ENCODE data around the gene ITGA11.
A peak's percentile ranks its signal among the peaks of the same experiment; 100 is the strongest.
"Not testable (repeated sequence)": the region's sequence is repeated elsewhere in the genome, so short reads cannot be mapped to it uniquely, and the experiment has no call there.

Gene ITGA11

DNA sequence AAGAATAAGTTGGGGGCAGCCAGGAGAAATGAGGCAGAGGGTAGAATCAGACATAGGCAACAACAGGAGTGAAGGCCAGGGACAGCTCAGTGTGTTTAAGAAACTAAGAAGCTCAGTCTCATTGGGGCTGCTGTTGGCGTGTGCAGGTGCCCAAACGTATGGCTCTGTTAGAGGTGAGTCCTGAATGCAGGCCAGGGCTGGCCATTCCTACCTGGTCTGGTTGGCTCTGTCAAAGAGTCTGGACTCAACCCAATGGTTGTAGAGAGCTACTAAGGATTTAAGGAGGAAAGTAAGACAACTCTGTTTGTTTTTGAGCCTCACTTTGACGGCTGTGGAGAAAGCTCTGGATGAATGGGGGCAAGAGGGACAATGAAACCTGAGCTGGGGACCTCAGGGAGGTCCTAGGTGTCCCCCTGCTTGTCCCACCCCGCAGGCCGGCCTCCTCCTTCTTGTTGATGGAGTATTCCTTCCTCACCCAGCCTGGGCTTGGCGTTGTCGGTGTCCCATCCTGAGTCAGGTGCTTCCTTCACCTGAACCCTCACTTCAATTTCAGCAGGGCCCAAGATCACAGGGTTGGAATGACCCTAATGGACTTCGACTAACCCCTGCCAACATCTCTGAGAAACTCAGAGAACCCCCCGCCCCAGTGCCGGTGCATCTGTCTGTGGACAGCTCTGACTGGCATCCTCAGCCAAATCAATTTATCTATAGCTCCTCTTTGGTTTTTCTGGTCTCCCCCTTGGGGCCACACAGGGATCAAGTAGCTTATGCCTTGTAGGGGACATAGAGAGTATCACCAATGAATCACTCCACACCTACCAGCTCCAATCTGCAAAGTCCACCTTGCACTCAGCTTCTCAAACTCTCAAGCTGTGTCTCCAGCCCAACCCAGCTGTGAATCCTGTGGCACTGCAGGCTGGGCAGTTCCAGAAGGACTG lies 8.3 kb downstream of the ITGA11 start:
- DNase-seq: no peak

- DNase-seq: not testable (repeated sequence)
Measured at GRCh38 chr15:68422403-68423145, 9.4 kb downstream of the ITGA11 start.

GRCh38 chr15:68421798-68422402 lies 10.1 kb downstream of the ITGA11 start:
- peak; percentile 81 for DNase-seq

DNA sequence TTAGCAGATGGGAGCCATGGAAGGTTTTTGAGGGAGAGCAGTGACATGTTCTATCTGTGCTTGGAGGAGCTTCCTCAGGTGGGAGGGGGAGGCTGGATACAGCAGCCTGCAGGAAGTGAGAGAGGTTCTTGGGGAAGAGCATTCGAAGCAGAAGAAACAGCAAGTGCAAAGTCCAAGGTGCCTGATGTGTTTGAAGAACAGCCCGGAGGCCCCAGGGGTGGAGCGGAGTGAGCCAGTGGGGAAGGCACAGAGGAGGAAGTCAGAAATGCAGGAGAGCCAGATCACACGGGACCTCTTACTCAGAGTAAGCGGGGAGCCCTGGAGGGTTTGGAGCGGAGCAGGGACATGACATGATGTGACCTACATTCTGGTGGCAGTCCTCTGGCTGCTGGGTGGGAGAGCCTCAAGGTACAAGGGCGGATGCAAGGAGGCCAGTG lies 10.8 kb downstream of the ITGA11 start:
- no peak for DNase-seq

DNA sequence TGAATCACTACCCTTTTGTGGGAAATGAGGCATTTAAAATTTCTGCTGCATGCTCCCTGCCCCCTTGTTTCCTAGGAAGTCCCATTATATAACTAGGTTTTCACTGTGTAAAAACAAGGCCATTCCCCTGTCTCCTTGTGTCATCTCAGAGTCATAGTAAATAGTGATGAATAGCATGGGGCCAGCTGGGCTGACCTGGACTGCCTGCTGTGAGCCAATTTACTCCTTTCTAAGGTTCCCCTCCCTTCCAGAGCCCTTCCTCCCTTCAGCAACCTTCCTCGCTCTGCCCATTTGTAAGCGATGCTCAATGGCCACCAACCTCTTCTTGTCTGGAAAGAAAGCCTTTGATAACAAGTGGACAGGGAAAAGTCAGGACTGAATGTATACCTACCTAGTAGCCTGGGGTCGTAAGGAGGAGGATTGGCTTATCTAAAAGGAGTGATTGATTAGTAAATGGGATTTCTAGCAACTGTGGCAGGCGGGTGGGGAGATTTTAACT lies 11.7 kb downstream of the ITGA11 start:
- peak; percentile 52 for DNase-seq

DNA sequence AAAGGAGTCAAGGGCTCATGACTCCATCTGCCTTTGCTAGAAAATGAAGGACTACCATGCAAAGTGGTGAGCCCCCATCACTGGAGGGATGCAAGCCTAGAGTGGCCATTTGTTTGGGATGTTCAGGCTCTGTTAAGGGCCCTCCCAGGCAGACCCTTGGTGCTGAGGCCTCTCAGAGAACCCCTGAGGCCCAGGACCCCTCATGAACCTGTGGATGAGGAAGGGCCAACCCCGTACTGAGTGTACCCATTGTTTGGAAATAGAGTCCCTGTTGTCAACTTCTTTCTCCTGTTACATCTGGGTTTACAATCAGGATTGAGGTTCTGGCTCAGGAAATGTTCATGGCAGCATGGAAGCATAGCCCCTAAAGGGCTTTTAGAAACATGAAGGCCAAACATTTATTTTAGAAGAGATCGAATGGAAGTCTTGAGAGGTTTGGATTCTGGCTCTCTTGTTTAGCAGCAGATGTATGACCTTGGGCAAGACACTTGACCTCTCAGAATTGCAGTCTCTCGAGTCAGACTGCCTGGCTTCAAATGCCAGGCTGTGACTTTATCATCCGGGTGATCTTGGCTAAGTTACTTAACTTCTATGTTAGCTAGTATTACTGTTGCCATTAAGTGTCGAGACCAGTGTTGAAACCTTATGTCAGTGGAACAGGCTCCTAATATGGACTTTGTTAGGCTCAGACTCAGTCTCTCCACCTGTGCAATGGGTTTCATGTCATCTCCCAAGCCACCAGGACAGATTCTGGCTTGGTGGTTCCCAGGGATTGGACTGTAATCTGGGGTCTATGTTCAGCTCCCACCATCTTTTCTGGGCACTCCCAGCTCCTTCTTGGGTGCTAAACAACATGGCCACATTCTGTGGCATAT lies 12.4 kb downstream of the ITGA11 start:
- DNase-seq: no peak

DNA sequence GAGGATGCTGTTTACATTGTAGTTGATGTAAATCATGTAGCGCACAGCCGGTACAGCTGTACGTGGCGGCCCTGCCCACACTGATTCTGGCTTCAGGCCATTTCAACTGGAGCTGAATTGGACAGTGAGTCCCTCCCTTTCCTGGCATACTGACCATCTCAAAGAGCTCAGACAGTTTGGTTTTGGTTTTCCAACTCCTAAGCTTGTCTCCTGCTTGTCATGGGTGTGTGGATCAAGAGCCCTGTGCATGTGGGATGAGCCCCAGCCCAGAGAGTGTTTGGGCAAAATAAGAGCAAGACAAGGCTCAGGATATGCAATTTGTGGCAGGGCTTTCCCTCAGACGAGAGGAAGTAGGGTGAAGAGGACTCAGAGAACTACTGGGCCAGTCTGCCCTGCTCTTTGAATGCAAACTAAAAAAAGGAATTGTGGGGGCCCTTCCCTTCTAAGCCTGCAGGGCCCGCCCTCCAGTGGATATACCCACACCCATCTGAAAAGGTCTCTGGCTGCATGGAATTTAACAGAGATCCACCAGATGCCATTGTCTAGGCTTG lies 13.3 kb downstream of the ITGA11 start:
- no peak for DNase-seq

DNA sequence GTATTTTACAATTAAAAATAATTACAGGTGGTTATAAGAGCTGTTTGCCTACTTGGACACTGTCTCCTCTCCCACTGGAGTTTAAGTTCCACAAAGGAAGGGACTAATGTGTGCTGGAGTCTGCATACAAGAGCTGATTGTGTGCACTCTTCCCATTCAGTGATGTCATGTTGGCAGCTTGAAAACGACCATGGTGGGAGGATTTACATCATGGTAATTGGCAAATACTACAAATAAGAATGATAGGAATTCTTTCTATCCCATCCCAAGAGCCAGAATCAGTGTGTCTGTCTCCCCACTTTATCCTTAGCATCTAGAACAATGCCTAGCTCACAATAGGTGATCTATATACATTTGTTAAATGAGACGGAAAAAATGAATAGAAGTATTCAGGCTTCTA lies 14.1 kb downstream of the ITGA11 start:
- no peak for DNase-seq

GRCh38 chr15:68417051-68417450 lies 14.9 kb downstream of the ITGA11 start:
- DNase-seq: no peak

DNA sequence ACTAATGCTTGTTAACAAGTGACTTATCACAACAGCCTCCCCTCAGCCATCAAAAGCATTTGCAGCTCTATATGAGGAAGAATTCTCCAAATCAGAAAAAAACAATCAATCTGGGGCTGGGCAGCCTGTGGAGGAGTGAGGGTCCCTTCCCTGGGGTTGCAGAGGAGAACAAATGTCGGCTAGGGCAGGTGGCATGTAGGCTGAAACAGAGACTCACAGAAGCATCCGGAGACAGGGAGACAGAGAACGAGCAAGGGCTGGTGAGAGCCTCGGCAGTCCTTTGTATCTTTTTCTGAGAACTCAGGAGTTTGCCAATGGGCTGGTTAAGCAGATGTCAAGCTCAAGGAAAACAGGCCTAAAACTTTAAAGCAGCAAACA lies 15.8 kb downstream of the ITGA11 start:
- no peak for DNase-seq

DNA sequence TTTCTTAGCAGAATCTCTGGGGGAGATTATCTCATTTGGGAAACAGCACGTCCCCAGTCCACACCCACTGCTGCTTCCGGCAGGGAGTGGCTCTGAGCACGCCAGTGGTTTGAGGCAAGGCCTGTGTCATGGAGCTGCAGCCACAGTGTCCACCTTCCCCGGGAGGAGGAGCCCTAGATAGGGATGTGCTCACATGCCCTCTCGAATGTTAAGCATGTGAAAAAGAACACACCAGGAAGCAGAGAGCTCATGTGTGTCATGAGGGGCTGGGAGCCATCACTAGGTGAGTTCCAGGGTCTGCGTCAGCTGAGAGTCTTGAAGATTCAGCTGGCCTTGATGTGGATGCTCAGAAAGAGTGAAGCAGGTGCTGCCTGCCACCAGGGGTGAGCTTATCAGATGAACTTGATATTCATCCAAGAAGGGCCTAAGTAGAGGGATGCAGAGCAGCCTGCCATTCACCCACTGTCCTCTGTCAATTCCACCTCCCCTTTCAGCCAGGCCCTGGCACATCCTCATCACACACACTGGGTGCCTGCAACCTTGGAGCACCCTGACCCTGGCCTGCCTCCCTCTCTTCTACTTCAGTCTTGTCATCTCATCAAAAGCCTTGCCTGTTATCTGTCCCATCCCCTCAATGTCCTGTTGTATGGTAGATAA lies 16.3 kb downstream of the ITGA11 start:
- DNase-seq: no peak

DNA sequence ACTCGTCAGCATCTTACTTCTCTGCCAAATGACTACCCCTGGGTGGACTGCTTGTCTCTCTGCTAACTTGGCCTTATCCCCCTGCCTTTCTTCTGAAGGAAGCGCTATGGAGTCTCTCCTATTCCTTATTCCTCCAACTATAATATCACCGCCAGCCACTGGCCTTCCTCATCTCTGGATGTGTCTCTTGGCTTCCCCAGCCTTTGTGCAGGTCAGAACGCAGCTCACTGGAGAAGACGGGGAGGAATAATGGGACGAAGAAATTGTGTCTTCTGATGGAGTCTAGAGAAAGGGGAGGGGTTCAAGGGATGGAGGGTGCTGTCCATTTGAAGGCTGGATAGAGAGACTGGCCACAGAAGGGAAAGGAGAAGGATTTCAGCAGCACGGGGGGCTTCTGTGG lies 16.9 kb downstream of the ITGA11 start:
- no peak for DNase-seq

GRCh38 chr15:68414591-68414990 lies 17.4 kb downstream of the ITGA11 start:
- no peak for DNase-seq

DNA sequence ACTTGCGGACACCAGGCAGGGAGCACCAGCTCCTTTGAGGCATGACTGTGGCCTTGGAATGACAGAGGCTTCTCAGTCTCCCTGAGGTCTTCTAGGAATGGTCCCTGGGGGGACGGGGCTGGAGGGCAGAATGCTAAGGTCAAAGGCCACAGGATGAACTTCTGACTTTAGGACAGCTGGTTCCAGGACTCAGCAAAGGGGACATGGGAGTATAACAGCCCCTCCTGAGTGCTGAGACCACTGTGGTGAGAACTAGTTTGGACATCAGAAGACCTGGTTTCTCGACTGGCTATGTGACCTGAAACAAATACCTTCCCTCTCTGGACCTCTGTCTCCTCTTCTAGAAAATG lies 17.8 kb downstream of the ITGA11 start:
- no peak for DNase-seq

- DNase-seq: peak; percentile 50
Measured at GRCh38 chr15:68413363-68414205, 18.4 kb downstream of the ITGA11 start.

GRCh38 chr15:68412218-68412617 lies 19.7 kb downstream of the ITGA11 start:
- DNase-seq: no peak

DNA sequence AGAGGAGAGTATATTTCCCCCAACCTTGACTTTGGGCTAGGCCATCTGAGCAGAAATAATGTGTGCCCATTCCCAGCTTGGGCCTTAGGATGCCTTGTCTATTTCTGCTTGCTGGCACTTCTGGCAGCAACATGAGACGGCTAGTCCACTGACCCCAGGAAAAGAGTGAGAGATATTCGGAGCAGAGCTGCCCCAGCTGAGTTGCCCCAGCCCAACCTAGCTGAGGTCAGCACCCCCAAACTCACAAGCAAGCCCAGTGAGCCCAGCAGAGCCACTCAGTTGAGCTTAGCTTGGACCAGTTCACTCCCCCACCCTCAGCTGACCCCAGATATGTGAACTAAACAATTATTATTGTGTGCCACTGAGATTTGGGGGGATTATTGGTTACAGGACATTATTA lies 20.2 kb downstream of the ITGA11 start:
- no peak for DNase-seq

DNA sequence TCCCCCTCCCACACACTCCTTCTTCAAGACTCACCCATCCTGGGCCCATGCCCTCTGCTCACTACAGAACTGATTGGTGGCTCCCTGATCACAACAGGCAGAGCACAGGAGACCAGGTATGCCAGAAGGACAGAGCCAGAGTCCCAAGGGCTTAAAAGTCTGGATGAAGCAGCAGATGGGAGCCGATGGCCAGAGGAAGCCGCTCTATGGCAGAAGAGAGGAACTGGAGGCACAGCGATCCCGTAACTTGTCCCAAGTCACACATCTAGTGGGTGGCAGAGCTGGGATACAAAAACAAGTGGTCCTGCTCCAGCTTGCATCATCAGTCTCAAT lies 20.7 kb downstream of the ITGA11 start:
- DNase-seq: no peak

DNA sequence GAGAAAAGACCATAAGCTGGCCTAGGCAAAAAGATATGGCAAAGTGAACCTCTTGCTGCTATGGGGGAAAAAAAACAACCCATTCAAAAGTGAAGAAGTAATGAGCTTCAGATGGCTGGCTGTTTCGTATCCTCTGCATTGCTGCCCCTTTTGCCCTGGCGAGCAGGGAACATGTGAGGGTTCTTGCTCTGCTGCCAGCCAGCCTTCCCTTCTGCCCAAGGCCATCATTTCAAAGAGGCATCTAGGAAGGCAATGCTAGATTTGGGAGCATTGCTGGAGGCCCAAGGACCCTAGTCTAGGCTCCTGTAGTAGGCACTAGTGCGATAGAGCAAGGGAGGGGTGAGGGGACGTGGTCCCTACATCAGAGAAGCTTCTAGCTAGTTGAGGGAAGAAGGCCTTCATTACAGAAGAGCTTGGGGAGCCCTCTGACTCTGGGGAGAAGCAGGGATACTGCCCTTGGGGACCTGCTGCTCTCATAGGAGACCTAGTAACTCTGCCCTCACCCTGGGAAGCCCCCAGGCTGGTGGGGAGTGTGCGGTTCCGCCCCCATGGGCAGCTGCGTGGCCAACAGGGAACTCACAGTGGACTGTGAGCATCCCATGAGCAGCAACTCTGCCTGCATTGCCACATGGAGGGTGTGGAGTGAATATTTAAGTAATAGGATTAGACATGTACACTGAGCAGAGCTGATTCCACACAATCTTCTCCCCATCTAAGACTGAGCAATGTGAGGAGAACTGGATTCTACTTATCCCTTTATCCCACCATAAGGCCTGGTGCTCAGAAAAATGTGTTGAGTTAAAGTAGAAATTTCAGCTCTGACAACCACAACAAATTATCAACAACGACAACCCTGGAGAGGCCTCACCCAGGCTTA lies 21.3 kb downstream of the ITGA11 start:
- DNase-seq: no peak

All from fibroblast of skin of scalp (primary cell).